ENCODE measurements around the gene SLC2A1.
"Not testable (repeated sequence)": the region's sequence is repeated elsewhere in the genome, so short reads cannot be mapped to it uniquely, and the experiment has no call there.

DNA sequence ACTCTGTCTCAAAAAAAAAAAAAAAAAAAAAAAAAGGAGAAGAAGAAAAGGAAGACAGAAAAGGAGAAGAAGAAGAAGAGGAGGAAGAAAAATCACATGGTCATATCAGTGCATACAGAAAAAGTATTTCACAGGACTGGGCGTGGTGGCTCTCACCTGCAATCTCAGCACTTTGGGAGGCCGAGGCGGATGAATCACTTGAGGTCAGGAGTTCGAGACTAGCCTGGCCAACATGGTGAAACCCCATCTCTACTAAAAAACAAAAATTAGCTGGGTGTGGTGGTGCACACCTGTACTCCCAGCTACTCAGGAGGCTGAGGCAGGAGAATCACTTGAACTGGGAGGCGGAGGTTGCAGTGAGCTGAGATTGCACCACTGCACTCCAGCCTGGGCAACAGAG, 39.0 kb downstream of the SLC2A1 start:
- TF ChIP-seq POLR2A (IDR thresholded peaks at IDR 0.05), result not testable (repeated sequence)
- TF ChIP-seq, protein P1, sequence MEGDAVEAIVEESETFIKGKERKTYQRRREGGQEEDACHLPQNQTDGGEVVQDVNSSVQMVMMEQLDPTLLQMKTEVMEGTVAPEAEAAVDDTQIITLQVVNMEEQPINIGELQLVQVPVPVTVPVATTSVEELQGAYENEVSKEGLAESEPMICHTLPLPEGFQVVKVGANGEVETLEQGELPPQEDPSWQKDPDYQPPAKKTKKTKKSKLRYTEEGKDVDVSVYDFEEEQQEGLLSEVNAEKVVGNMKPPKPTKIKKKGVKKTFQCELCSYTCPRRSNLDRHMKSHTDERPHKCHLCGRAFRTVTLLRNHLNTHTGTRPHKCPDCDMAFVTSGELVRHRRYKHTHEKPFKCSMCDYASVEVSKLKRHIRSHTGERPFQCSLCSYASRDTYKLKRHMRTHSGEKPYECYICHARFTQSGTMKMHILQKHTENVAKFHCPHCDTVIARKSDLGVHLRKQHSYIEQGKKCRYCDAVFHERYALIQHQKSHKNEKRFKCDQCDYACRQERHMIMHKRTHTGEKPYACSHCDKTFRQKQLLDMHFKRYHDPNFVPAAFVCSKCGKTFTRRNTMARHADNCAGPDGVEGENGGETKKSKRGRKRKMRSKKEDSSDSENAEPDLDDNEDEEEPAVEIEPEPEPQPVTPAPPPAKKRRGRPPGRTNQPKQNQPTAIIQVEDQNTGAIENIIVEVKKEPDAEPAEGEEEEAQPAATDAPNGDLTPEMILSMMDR (IDR thresholded peaks at IDR 0.05), result not testable (repeated sequence)

Measured in uterus (tissue), 2 donors.